GM18519 (cell line): Measurements from ENCODE around the gene RTCB.

Experiments used
- ATAC-seq: cut with Tn5 transposase; IDR thresholded peaks from one replicate; pipeline ENCODE4 v1.9.1; 2021; ENCODE audit warnings: mild to moderate bottlenecking, moderate library complexity; ENCODE audit not compliant: unreplicated experiment, low FRiP score

RTCB gene

GRCh38 chr22:32341122-32341740 lies 70.8 kb downstream of the RTCB start:
- no peak for ATAC-seq

DNA sequence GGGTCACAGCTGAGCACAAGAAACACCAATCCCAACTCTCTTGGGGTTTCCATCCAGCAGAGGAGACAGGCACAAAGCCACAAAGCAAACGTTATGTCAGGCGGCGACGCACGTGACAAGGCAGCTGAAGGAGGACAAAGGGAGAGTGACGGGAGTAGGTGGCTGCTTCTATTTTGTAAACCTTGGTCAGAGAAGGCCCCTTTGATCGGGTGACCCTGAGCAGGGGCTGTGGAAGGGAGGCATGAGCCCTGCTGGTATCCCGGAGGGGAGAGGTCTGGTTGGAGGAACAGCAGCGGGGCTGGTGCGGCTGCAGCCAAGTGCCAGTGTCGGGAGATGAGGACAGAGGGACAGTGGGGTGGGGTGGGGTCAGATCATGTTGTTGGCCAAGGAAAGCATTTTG lies 71.6 kb downstream of the RTCB start:
- no peak for ATAC-seq

DNA sequence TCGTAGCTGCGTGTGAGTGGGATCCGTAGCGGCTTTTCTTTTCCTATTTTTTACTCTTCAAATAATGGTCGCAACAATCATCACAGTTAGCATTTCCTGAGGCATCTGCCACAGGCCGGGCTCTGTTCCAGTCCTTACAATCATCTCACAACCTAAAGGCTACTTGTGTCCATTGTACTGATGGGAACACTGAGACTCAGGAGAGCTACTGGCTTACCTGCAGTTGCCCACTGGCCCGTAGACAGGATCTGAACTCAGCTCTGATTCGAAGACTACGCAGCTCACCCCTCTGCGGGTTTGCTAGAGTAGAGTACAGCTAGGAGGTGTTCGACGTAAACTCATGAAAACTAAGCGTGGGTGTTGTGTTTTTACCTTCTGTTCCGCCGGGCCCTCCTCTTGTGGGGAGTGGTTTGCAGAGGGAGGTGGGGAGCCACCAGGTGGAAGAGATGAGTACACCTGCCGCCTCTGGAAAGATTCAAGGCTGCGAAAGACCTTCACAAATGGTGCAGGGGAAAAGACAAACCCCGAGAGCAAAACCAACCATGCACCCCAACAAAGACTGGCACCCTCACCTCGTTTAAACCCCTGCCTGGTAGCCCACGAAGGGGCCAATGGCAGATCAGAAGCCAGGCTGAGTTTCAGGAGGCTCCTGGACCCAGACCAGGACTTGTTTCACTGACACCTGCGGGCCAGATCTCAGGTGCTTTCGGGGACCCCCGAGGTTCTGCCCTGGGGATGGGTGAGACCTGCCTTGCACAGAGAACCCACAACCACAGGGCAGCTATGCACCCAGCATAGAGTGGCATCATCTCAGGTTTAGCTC lies 72.6 kb downstream of the RTCB start:
- ATAC-seq = no peak

GRCh38 chr22:32338757-32339156 lies 73.3 kb downstream of the RTCB start:
- no peak for ATAC-seq
